Coronary artery (tissue), 2 donors: ENCODE data around the gene JAG2.

Experiments
- DNase-seq: peaks from one replicate; pipeline ENCODE4 v3.0.0-alpha.2; 2017; ENCODE audit warnings: low spot score
- H3K27ac ChIP-seq, 2 donors: fragments of 200-600 bp; sonication (generic); one replicate each; pipeline ENCODE4 v1.5.1; 2016 to 2019
- H3K4me3 ChIP-seq: fragments of 200-600 bp; sonication (generic); 2 replicates; pipeline ENCODE4 v1.5.1; 2016; ENCODE audit warnings: mild to moderate bottlenecking, moderate library complexity
- TF ChIP-seq, protein P1 (sequence below): fragments of 200-600 bp; sonication (generic); IDR thresholded peaks from one replicate; pipeline ENCODE4 v1.5.1; 2019; ENCODE audit warnings: antibody characterized with exemption

Gene JAG2

DNA sequence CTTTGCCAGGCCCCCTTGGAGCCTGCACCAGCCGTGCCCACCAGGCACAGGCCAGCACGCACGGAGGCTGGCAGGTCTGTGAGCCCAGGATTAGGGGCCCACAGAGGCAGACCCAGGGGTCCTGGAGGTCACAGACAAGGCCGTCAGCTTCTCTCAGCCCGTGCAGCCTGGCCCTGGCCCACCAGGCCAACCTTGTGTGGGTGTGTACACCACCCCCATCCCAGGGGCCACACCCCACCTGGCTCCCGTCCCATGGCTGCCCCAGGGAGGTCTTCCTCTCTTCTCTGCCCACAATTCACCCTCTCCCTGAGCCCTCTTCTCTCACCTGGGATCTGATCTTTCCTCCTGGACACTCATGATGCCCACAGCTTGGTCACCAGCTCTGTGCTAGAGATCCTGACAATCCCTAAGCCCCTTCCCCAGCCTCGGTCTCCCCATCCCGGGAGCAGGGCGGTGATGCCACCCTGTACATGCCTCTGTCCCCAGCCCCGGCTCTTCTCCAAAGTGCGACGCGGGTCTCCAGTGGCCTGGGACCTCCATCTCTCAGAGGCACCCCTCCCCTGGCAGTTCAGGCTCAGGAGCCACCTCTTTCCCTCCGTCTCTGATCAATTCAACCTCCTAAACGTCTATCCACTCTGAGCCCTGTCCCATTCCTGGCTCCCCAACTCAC lies 72.2 kb downstream of the JAG2 start:
- no peak overlapping the region for H3K27ac ChIP-seq
- TF ChIP-seq, protein P1, sequence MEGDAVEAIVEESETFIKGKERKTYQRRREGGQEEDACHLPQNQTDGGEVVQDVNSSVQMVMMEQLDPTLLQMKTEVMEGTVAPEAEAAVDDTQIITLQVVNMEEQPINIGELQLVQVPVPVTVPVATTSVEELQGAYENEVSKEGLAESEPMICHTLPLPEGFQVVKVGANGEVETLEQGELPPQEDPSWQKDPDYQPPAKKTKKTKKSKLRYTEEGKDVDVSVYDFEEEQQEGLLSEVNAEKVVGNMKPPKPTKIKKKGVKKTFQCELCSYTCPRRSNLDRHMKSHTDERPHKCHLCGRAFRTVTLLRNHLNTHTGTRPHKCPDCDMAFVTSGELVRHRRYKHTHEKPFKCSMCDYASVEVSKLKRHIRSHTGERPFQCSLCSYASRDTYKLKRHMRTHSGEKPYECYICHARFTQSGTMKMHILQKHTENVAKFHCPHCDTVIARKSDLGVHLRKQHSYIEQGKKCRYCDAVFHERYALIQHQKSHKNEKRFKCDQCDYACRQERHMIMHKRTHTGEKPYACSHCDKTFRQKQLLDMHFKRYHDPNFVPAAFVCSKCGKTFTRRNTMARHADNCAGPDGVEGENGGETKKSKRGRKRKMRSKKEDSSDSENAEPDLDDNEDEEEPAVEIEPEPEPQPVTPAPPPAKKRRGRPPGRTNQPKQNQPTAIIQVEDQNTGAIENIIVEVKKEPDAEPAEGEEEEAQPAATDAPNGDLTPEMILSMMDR, result no peak
- H3K4me3 ChIP-seq, result no peak overlapping the region
- DNase-seq, result no peak

DNA sequence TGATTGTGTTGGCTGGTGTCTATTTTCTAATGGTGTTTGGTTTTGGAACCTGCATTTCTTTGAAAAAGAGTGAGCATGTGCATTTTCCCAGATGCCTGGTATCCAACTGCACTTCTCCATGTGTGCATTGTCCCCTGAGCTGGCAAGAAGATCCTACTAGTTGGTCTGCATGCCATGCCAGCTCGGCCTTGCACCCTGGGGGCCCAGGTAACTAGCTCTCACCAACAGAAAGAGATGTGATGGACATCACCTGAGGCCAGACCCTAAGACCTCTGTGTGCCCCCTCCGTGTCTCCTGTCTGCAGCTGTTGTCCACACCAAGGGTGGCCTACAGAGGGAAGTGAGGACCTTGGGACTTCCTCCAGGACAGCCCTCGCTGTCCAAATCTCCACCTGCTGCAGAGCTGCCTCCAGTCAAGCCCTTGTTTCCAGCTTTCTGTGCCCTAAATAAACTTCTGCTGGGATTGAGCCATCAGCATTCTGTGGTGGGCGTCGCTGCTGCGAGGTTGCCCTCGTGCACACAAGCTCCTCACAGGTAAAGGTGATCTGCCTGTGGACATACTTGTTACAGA lies 73.3 kb downstream of the JAG2 start:
- Histone ChIP-seq H3K27ac (no peak overlapping the region), H3K4me3 (no peak overlapping the region)
- no peak for DNase-seq
- TF ChIP-seq, protein P1, result no peak

DNA sequence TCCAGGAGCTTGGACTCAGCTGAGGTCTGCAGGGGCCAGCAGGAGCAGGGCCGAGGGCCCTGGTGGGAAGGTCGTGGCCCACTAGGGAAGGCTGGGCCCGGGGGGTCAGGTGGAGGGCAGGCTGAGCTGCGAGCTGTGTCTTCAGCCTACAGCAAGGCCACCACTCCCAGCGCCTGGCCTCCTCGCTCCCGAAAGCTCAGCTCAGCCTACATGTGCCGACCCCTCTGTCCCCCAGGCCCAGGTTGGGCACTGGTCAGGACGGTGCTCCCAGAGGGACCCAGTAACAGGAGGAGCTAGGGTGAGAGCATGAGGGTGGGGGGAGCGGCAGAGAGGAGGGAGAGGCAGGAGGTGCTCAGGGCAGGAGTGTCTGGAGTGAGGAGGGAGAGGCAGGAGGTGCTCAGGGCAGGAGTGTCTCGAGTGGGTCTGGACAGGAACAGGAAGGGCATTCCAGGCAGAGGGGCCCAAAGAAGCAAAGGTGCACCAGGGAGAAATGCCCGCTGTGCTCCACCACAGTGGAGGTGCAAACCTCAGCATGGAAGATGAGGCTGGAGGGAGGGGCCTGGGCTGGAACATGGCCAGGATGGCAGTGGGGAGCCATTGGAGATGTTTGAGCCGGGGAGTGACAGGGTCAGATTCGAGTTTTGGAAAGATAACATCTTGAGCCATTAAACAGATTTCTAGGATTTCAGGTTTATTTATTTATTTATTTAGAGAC lies 74.2 kb downstream of the JAG2 start:
- no peak for DNase-seq
- peak overlapping the region; percentile 85 for H3K4me3 ChIP-seq
- peak overlapping the region; percentile 74 to 89 for H3K27ac ChIP-seq
- TF ChIP-seq, protein P1, result no peak

DNA sequence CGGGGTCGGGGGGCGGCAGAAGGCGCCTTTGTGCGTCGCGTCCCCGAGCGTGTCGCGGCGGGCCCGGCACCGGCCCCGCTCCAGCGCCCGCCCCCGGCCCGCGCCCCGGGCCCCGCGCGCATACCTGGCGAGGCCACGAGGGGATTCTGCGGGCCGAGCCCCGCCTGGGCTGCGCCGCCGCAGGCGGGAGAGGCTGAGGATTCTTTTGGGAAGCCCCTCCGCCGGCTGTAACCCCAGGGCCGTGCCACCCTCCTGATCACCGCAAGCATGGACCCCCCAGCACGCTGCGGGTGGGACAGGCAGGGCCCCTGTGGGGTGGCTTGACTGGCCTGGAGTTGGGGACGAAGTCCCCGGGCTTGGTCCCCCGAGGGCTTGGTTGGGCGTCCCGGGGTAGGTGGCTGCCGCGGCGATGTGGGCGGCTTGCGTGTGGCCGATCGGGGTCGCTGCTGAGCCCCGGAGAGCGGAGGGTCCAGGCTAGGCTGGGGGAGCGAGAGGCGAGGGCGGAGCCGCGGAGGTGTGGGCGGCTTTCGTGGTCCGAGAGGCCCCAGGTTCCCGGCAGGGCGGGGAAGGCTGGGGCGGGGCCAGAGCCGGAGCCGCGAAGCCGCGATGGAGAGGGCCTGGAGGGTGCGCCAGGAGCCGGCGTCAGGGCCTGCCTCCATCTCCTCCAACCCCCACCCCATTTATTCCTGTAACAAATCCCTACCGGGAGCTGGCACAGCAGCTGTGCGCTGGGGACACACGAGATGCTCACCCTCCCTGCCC lies 75.0 kb downstream of the JAG2 start:
- H3K4me3 ChIP-seq, result peak overlapping the region; percentile 85
- H3K27ac ChIP-seq, result peak overlapping the region; percentile 74 to 89
- TF ChIP-seq, protein P1, result no peak
- DNase-seq, result peak; percentile 80

DNA sequence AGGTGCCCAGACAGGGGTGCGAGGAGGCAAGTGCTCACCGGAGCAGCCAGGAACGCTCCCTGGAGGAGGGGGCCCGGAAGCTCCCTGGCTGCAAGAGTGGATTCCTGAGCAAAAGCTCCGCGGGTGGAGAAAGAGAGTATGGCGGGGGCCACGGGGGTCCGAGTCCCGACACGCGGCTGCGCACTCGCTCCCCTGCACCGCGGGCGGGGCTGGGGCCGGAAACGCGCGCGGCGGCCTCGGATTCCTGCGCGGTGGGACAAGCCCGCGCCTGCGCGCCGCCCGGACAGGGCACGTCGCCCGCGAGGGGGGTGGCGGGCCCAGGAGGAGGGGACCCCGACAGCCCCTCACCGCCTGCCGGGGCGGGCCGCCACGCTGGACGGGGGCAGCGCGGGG lies 75.5 kb downstream of the JAG2 start:
- DNase-seq, result peak; percentile 79
- peak overlapping the region; percentile 85 for H3K4me3 ChIP-seq
- TF ChIP-seq, protein P1, result no peak
- peak overlapping the region; percentile 77 to 89 for H3K27ac ChIP-seq

DNA sequence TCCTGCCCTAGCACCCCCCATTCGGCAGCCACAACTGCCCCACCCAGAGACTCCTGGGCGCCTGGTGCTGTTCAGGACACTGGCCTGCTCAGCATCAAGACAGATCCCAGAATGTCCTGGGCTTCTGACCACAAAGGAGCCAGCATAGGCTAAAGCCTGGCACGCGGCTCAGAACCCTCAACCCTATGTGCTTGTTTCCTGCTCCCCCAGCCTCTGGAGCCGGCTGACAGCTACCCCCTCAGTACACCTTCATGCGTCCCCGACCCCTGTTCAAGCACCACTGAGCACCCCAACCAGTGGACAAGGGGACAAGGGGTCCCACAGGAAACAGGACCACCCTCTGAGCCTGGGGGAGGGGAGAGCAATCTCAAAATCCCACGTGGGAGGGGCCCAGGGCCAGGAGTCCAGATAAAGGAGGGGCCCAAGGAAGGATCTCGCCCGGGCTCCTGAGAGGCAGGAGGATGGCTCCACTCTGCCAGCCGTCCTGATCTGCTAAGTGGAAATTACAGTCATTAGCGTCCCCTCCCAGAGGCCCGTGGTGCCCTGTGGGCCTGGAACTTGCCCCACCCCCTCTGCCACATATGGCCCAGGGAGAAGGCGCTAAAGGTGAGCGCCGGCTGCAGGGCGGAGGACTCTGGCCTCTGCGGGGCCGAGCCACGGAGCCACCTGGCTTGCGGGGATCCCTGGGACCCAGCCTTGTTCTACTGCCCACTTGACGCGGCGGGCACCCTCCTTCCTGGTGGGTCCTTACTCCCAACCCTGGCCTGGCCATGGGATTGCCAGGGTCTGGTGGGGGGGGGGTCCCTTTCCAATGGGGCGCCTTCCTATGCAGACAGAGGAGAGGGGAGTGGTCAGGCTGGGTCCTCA lies 76.2 kb downstream of the JAG2 start:
- TF ChIP-seq, protein P1, result no peak
- peak overlapping the region; percentile 77 to 89 for H3K27ac ChIP-seq
- no peak for DNase-seq
- H3K4me3 ChIP-seq, result peak overlapping the region; percentile 85
